Measurements from ENCODE around the gene ARHGAP9. TPM values are rescaled to one million over a fixed set of nuclear protein-coding genes. Genes with fewer than 3 reads are reported as not detected.

ARHGAP9 gene
- total and polyA plus RNA-seq, 11 donors, result 1.7 to 33.4 (median 3.6) TPM

DNA sequence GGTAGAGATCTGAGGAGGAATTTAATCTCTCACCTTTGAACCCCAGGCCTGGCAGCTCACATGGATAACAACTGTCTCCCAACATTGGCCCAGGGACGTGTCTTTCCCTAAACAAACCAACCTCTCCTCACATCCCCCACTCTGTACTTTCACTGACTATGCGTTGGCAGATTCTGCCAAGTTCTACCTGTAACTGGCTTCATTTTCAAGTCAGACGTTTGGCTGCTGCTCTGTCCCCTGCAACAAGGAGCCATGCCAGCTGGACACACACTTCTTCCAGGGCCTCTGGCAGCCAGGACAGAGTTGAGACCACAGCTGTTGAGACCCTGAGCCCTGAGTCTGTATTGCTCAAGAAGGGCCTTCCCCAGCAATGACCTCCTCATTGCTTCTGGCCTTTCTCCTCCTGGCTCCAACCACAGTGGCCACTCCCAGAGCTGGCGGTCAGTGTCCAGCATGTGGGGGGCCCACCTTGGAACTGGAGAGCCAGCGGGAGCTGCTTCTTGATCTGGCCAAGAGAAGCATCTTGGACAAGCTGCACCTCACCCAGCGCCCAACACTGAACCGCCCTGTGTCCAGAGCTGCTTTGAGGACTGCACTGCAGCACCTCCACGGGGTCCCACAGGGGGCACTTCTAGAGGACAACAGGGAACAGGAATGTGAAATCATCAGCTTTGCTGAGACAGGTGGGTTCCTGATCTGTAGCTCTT, 45.0 kb downstream of the ARHGAP9 start, which contains the start of gene INHBC:
TSS of gene INHBC (plus strand) at position 268 of the 707 bp plus-strand sequence. CDS start at position 371, 103 bp downstream.
- Histone ChIP-seq H3K4me3 (no peak within 1 kb of the TSS), H3K36me3 (no peaks in the 10 kb centered on the region), H3K27ac (no peak within 1 kb of the TSS), H3K4me1 (peaks cover 0 to 11% (median 6%) of the 10 kb centered on the region in 12 donors), H3K27me3 (no peaks in the 10 kb centered on the region), H3K9me3 (no peaks in the 10 kb centered on the region)
- DNase-seq (no peak), ATAC-seq (no peak)
- WGBS, 4 donors, result 59 to 78% (median 71%) methylated on average over 6 to 8 of the region's 8 CpGs
- intact Hi-C loops (cut with DNase I), result no loop called here
- TF ChIP-seq, protein P1, sequence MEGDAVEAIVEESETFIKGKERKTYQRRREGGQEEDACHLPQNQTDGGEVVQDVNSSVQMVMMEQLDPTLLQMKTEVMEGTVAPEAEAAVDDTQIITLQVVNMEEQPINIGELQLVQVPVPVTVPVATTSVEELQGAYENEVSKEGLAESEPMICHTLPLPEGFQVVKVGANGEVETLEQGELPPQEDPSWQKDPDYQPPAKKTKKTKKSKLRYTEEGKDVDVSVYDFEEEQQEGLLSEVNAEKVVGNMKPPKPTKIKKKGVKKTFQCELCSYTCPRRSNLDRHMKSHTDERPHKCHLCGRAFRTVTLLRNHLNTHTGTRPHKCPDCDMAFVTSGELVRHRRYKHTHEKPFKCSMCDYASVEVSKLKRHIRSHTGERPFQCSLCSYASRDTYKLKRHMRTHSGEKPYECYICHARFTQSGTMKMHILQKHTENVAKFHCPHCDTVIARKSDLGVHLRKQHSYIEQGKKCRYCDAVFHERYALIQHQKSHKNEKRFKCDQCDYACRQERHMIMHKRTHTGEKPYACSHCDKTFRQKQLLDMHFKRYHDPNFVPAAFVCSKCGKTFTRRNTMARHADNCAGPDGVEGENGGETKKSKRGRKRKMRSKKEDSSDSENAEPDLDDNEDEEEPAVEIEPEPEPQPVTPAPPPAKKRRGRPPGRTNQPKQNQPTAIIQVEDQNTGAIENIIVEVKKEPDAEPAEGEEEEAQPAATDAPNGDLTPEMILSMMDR (IDR thresholded peaks at IDR 0.05), result no peak
- TF ChIP-seq POLR2A (IDR thresholded peaks at IDR 0.05), result no peak

DNA sequence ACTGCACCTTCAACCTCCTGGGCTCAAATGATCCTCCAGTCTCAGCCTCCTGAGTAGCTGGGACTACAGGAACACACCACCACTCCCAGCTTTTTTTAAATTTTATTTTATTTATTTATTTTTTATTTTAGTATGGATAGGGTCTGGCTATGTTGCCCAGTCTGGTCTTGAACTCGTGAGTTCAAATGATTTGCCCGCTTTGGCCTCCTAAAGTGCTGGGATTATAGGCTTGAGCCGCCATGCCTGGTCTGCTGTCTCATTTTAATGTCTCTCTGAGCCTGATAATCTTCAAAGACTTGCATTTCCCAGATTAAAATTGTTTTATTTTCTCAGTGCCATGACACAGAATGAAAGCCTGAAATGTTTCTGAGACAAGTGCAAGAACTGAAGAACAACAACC, 46.3 kb downstream of the ARHGAP9 start:
- no peaks in the 10 kb centered on the region for H3K27me3 ChIP-seq
- H3K27ac ChIP-seq, result no peak overlapping the region
- peaks cover 0 to 23% (median 11%) of the 10 kb centered on the region in 12 donors for H3K4me1 ChIP-seq
- DNase-seq, result no peak
- intact Hi-C loops (cut with DNase I), result no loop called here
- H3K4me3 ChIP-seq, result no peak overlapping the region
- 77 to 93% (median 78%) methylated on average over 3 of the region's 3 CpGs for WGBS, 4 donors
- no peaks in the 10 kb centered on the region for H3K9me3 ChIP-seq
- TF ChIP-seq POLR2A (IDR thresholded peaks at IDR 0.05), result no peak
- TF ChIP-seq, protein P1 (IDR thresholded peaks at IDR 0.05), result no peak
- no peak for ATAC-seq
- no peaks in the 10 kb centered on the region for H3K36me3 ChIP-seq

DNA sequence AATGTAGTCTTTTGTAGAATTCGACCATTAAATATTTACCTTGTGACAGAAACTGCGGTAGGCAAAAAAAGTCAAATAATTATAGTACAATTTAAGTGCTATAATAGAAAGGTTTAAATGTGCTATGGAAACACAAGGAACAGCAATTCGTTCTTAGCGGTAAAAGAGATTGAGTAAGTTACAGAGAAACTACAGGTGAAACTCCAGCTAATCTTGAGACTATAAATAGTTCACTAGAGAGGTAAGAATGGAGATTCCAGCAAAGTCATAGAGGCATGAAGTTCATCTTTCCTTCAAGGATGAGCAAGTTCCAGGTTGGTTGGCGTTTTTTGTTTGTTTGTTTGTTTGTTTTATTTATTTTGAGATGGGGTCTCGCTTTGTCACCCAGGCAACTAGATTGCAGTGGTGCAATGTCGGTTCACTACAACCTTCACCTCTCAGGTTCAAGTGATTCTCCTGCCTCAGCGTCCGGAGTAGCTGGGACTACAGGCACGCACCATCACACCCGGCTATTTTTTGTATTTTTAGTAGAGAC, 47.9 kb downstream of the ARHGAP9 start:
- ATAC-seq (no peak), DNase-seq (no peak)
- Histone ChIP-seq H3K4me3 (peak overlapping the region in 9 of 12 donors; percentile 40 to 93 (median 74)), H3K36me3 (no peaks in the 10 kb centered on the region), H3K27me3 (no peaks in the 10 kb centered on the region), H3K4me1 (peaks cover 0 to 23% (median 11%) of the 10 kb centered on the region in 12 donors), H3K27ac (peak overlapping the region in 11 of 12 donors; percentile 85 to 99 (median 93)), H3K9me3 (no peaks in the 10 kb centered on the region)
- 92 to 96% (median 95%) methylated on average over 11 of the region's 11 CpGs for WGBS, 4 donors
- TF ChIP-seq POLR2A (IDR thresholded peaks at IDR 0.05), result no peak
- TF ChIP-seq, protein P1 (IDR thresholded peaks at IDR 0.05), result no peak
- intact Hi-C loops (cut with DNase I), result loop anchor here in 1 of 10 donors (2.0 kb wide), 1 partner anchor 21 kb away; no protein-coding TSS in a partner anchor

DNA sequence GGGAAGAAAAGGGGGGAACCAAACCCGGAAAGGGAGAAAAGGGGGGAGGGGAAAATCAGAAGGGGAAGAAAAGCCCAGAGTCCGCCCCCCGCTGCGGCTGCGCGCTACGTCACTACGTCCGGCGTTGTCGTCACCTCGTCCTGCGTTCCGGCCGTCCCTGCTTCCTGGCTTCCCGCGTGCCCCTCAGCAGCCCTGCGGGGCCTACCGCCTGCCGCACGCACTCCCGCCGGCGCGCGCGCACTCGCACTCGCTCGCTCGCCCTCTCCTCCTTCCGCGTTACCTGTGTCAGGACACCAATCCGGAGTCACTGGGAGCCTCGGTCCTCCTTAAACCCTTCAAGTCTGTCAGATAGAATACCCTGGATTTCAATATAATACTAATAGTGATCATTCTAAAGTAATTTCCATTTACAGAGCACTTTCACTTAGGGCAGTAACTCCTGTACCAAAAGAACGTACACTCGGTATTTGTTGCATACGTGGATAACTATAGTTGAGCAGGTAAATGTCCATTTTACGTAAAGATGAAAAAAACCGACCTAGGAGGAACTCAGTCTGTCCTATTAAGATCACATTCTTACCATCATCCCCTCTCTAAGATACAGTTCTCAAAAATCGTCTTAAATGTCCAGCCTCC, 48.6 kb downstream of the ARHGAP9 start, which contains the start of gene R3HDM2:
TSS of gene R3HDM2 (minus strand) at position 113 of the 636 bp plus-strand sequence. CDS start 120,615 bp downstream, outside the sequence.
- ATAC-seq, result peak; percentile 91 to 99 (median 98)
- Histone ChIP-seq H3K36me3 (no peaks in the 10 kb centered on the region), H3K27me3 (no peaks in the 10 kb centered on the region), H3K27ac (peak within 1 kb of the TSS; percentile 85 to 99 (median 93)), H3K4me1 (peaks cover 0 to 23% (median 11%) of the 10 kb centered on the region in 12 donors), H3K4me3 (peak within 1 kb of the TSS; percentile 40 to 93 (median 72)), H3K9me3 (no peaks in the 10 kb centered on the region)
- intact Hi-C loops (cut with DNase I), result loop anchor here in 1 of 10 donors (2.0 kb wide), 1 partner anchor 22 kb away; no protein-coding TSS in a partner anchor
- WGBS, 4 donors, result 3 to 5% (median 4%) methylated on average over 24 to 41 of the region's 41 CpGs
- DNase-seq, result peak; percentile 95 to 98 (median 97)
- TF ChIP-seq, protein P1 (IDR thresholded peaks at IDR 0.05), result no peak
- peak in 1 of 2 donors; percentile 92 for TF ChIP-seq POLR2A (IDR thresholded peaks at IDR 0.05)
